HG03378 (cell line): ENCODE results near the gene ARPC5L.

ENCODE experiments used
- ATAC-seq: cut with Tn5 transposase; IDR thresholded peaks from one replicate; pipeline ENCODE4 v1.9.1; 2021; ENCODE audit warnings: mild to moderate bottlenecking, moderate library complexity; ENCODE audit not compliant: unreplicated experiment

ARPC5L gene

DNA sequence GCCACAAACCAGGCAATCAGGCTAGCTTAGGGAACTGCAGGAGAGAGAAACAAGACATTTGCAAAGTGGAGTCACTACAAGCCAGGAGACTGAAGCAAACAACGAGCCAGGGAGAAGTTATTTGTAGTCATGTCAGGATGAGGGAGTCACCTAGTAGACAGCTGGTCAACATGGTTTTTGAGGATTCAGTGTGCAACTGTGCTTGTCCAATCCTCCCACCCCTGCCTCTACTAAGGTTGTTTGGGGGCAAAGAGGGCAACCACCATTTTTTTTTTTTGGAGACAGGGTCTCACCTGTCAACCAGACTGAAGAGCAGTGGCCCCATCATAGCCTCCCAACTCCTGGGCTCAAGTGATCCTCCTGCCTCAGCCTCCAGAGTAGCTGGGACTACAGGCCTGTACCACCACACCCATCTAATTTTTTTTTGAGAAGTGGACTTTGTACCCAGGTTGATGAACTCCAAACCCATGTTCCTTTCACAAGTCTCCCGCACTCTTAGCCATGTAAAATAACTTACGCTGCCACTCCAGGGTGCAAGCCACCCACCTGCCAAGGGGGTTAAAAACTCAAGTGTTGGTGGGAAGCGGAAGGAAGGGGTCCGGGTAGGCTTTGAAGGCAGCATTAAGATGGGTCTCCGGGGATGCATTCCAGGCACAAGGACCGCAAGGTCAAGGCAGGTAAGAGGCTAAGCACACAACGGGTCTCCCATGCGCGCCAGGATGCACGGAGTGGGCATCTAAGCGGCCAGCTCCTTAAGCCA is 1.2 kb upstream of the ARPC5L start:
- peak; percentile 3 for ATAC-seq

DNA sequence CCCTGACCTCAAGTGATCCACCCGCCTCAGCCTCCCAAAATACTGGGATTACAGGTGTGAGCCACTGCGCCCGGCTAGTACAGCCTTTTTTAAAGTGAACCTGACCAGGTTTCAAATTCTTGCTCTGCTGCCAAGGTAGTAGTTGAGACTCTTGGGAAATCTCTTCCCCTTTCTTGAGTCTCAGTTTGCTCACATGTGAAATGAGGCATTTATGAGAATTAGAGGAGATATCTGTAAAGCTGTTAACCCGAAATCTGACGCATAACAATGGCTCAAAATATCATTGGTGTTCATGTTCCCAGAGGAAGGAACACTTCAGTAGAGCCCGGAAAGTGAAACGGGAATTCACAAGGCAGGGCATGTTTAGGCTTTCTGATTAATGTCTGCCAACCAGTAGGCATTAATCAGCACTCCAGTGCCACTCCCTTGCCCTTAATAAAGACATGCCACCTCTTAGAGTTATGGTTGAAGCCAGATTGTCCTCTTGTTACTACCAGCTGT is 1.5 kb downstream of the ARPC5L start:
- no peak for ATAC-seq

GRCh38 chr9:124868511-124869465 is 6.9 kb downstream of the ARPC5L start:
- peak; percentile 35 for ATAC-seq

DNA sequence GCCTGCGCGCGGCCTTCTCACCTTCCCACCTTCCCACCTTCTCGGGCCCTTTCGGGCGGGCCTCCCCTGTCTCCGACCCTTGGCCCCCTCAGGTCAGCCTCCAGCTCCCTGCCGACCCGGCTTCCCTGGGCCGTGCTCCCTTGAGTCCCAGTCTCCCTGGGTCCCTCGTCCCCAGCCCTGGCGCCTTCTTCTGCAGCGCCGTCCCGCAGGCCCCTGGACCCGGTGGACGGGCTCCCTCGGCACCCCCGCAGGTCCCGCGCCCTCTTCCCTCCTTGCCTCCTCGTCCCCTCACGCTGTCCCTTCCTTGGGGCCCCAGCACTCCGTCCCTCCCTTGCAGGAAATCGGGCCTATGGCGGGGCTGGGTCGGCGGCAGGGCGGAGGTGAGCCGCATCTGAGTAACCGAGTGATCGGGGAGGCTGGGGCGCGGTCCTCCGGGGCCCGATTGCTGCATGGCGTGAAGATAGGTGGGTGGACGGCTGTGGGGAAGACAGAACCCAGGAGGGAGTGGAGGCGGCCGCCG is 7.6 kb downstream of the ARPC5L start:
- ATAC-seq = no peak

DNA sequence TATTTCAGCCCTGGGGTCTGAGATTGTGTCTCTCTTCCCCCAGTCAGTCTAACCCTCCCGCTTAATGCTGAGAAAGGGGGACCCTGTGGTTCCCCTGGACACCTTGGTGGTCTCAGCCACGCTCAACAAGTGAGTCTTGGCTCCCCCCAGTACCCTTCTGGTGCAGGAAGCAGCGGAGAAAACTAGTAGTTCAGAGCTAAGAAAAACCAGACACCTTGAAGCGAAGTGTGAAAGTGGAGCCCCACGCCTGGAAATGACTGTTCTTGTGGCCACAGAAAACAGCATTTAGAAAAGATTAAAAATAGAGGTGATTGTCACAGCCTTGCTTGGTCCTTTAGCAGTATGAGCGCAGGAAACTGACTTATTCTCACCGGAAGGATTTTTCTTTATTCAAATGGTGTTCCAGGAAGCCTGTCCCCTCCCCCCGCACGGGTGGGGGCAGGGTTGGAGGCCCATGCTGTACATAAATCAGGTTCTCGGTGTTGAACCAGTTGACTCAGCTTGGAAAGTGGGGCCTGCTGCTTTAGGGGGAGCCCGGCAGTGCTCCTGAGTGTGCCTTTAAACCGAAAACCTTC is 8.1 kb downstream of the ARPC5L start:
- ATAC-seq = peak; percentile 47

GRCh38 chr9:124870723-124871122 is 8.8 kb downstream of the ARPC5L start:
- no peak for ATAC-seq

- no peak for ATAC-seq
Observed at GRCh38 chr9:124871156-124871561, 9.2 kb downstream of the ARPC5L start.

DNA sequence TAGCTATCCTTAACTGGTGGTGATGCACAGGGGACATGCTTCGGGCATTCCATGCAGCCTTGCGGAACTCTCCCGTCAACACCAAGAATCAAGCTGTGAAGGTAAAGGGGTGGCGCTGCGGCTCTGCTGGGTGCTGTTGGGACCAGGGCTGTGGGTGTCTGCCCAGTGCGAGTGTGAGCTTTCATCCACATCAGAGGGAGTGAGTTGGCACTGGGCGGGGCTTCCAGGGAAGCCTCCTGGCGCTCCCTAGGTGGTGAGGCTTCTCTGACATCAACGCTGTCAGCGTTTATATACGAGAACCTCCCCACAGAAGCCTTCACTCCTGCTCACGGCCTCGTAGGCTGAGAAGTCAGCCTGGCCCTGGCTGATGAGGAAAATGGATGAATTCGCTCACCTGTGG is 11.7 kb downstream of the ARPC5L start:
- ATAC-seq = no peak

DNA sequence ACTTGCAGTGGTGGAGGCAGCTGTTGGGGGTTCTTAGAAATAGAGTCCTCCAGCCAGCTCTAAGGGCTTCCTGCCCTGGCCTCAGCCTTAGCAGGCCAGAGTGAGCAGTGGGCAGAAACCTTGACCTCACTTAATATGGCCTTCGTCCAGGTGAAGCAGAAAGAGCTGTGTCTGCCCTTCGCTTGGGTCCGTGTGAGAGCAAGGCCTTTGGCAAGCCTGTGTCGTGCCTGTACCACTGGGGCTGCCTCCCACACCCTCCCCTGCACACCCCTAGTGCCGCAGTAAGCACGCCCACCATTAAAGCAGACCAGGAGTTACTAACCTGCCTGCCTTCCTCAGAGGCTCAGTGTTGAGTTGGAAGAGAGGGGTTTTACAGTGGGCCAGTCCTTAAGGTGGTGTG is 13.6 kb downstream of the ARPC5L start:
- no peak for ATAC-seq

- no peak for ATAC-seq
Observed at GRCh38 chr9:124877021-124877782, 15.3 kb downstream of the ARPC5L start.

DNA sequence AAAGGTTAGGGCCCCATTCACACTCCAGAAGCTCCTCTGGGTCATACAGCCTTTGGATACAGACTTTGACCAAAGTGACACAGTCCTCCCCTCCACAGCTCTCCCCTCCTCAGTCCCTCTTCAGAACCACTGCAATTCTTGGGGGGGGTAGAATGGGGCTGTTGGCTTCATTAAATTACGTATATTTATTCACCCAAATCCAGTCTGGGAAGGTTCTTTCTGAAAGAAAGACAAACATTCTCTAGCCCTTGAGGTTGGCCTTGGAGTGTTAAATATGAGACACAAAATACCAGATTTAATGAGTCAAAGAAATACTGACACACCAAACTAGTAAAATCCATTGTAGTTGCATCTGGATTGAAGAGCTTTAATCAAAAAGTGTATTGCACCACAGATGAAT is 16.1 kb downstream of the ARPC5L start:
- no peak for ATAC-seq

GRCh38 chr9:124878518-124878917 is 16.6 kb downstream of the ARPC5L start:
- ATAC-seq = no peak

GRCh38 chr9:124879226-124879625 is 17.3 kb downstream of the ARPC5L start:
- ATAC-seq = no peak

DNA sequence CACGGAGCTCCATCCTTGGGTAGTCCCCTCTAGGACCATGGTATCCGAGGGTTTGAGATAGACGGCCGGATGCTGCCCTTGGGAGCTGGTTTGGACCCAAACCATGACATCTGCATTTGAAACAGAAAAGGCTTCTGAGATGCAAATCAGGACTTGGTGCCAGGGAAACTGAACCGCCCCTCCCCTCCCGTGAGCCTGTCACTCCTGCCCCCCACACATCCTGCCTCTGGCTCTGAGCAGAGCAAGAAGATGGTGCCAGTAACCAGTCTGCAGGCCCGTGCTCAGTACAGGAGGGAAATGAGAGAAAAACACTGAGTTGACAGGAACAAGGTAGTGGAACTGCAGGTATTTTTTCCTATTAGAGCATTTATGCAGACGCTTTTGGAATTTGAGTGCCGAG is 18.6 kb downstream of the ARPC5L start:
- no peak for ATAC-seq

DNA sequence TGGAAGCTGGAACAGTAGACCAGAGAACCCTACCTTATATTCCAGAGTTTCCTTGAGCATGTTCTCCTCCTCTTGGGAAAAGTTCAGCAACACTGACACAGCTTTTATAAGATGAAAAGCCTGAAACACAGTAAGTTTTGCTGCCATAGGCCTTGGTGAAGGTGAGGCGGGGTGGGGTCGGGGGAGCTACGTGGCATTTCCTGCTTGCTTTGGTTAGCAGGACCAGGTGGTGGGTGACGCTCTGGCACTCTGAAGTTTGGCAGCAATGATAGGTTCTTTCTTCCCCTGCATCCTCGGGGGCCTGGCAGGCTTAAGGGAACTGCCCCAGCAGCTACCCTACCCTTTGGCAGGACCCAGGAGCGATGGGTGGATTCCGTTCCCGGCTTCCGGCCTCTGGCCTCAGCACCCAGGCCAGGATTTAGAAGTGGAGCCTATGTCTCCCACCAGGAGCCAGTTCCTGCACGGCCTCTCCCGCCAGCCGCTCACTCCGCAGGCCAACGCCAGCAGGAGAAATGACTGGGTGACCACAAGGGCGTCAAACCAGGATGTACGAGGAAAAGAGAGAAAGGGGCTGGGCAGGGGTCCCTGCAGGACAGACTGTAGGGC is 19.3 kb downstream of the ARPC5L start:
- ATAC-seq = no peak

GRCh38 chr9:124882231-124882630 is 20.3 kb downstream of the ARPC5L start:
- ATAC-seq = no peak

DNA sequence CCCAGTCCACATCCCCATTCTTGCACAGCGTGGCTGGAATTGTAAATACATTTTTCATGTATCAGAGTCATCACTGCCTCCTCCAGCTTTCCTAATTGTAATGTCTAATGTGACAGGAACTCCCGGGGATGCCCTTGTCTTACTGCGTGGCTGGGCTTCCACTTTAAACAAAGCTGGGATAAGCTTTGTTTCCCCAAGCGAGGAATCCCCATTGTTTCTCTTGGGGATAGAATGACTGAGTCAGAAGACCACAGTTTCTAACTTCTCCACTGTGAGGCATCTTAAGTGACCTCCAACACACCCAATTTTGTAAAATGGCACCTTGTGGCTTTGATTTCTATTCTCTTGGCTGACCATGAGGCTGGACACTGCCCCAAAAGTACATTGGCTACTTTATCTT is 22.4 kb downstream of the ARPC5L start:
- no peak for ATAC-seq

DNA sequence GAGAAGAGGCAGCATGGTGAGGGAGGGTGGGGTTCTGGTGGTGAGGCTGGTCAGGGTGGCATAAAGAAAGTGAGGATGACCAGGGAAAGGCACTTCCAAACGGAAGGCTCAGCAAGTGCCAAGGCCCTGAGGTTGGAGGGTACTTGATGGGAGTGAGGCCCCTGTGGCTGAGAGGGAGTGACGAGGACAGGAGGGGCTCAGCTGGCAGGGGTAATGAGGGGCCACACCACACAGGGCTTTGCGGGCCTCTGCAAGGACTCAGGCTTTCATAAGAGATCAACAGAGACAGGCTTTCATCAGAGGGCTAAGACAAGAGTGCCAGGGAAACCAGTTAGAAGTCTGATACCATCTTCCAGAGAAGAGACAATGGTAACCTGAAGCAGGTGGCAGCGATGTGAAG is 23.6 kb downstream of the ARPC5L start:
- no peak for ATAC-seq

GRCh38 chr9:124886461-124886860 is 24.5 kb downstream of the ARPC5L start:
- no peak for ATAC-seq

- ATAC-seq = no peak
Observed at GRCh38 chr9:124886866-124887492, 25.0 kb downstream of the ARPC5L start.
